Esophagus muscularis mucosa (tissue), 4 donors: ENCODE measurements around the gene THEM5.

Experiments used
- EP300 ChIP-seq: sonication (generic); formaldehyde crosslinking; IDR thresholded peaks from one replicate; pipeline ENCODE4 v1.6.1; 2017; ENCODE audit warnings: antibody characterized with exemption
- POLR2A ChIP-seq: fragments of 450-650 bp; IDR thresholded peaks from one replicate; pipeline ENCODE4 v1.6.1; 2017; ENCODE audit warnings: antibody characterized with exemption, moderate library complexity, mild to moderate bottlenecking, low read depth
- TF ChIP-seq, protein P1 (sequence below), 3 experiments: fragments of 200-600 bp in 2 of 3; fragments of 450-650 bp in 1 of 3; sonication (generic) in 2 of 3; IDR thresholded peaks; one replicate each; pipeline ENCODE4 v1.5.1; 2017 to 2019; ENCODE audit warnings: antibody characterized with exemption in 3 of 3, mild to moderate bottlenecking in 2 of 3, moderate library complexity in 1 of 3

DNA sequence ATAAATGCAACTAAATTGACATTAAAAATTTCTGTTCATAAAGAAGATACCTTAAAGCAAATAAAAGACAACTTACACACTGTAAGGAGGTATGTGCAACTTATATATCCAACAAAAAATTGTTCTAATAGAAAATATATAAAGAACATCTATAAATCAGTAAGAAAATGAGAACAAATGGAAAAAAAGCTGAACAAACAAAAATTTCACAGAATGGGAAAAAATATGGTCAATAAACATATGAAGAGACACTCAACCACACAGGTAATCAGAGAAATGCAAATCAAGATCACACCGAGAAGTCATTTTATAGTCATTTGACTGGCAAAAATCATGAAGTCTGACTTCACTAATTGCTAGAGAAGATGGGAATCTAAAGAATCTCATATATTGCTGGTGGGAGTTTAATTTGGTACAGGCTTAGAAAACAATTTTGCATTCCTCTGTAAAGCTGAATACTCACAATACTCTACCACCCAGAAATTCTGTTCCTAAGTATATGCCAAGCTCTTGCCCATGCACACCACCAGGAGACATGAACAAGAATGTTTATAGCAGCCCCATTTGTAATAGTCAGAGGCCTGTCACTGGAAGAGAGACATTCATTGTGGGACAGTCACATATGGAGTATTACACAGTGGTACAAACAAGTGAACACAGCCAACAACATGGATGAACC lies 22.0 kb upstream of the THEM5 start:
- TF ChIP-seq, protein P1, sequence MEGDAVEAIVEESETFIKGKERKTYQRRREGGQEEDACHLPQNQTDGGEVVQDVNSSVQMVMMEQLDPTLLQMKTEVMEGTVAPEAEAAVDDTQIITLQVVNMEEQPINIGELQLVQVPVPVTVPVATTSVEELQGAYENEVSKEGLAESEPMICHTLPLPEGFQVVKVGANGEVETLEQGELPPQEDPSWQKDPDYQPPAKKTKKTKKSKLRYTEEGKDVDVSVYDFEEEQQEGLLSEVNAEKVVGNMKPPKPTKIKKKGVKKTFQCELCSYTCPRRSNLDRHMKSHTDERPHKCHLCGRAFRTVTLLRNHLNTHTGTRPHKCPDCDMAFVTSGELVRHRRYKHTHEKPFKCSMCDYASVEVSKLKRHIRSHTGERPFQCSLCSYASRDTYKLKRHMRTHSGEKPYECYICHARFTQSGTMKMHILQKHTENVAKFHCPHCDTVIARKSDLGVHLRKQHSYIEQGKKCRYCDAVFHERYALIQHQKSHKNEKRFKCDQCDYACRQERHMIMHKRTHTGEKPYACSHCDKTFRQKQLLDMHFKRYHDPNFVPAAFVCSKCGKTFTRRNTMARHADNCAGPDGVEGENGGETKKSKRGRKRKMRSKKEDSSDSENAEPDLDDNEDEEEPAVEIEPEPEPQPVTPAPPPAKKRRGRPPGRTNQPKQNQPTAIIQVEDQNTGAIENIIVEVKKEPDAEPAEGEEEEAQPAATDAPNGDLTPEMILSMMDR (IDR thresholded peaks at IDR 0.05): no peak
- no peak for TF ChIP-seq EP300
- no peak for TF ChIP-seq POLR2A
